Activated T-helper 1 cell treated with anti-CD3 and anti-CD28 coated beads, Interleukin-12 subunit alpha, Interleukin-12 subunit beta, Interleukin-2, Interleukin-4 antibody, amounts not matched to agents 30 ng/mL and 10 ng/mL and 1 ng/mL, durations not matched to agents 14 hours and 24 hours and 36 hours (primary cell): ENCODE measurements around the gene PRXL2C. TPM values are rescaled to one million over a fixed set of nuclear protein-coding genes. Genes with fewer than 3 reads are reported as not detected.
"Not testable (repeated sequence)": the region's sequence is repeated elsewhere in the genome, so short reads cannot be mapped to it uniquely, and the experiment has no call there.

Experiments
- DNase-seq: peaks from one replicate; pipeline ENCODE4 v3.0.0; 2021; ENCODE audit warnings: low spot score
- H3K27ac Mint-ChIP-seq: one replicate; pipeline ENCODE4 v1.8.0; 2021; ENCODE audit warnings: mild to moderate bottlenecking, mixed read lengths
- H3K27me3 Mint-ChIP-seq: one replicate; pipeline ENCODE4 v1.8.0; 2022; ENCODE audit warnings: mild to moderate bottlenecking, moderate library complexity, mixed read lengths; ENCODE audit not compliant: insufficient read depth
- H3K36me3 Mint-ChIP-seq: one replicate; pipeline ENCODE4 v1.8.0; 2021; ENCODE audit warnings: low read depth, mixed read lengths
- H3K4me1 Mint-ChIP-seq: one replicate; pipeline ENCODE4 v1.8.0; 2021; ENCODE audit warnings: low read depth, mixed read lengths
- H3K4me3 Mint-ChIP-seq: one replicate; pipeline ENCODE4 v1.8.0; 2021; ENCODE audit warnings: mild to moderate bottlenecking, moderate library complexity, mixed read lengths
- H3K9me3 Mint-ChIP-seq: one replicate; pipeline ENCODE4 v1.8.0; 2021; ENCODE audit warnings: mixed read lengths
- intact Hi-C: fragments of 100-400 bp; cut with micrococcal nuclease; formaldehyde crosslinking; loops from one replicate; pipeline ENCODE4 v1.15.1; 2024
- total RNA-seq: library from RNA; stranded (reverse); gene quantifications from 2 replicates; pipeline ENCODE4 v1.2.3, GENCODE V29; 2022

Gene PRXL2C
- total RNA-seq, 1 donor from 2014 or later = 8.1 TPM

DNA sequence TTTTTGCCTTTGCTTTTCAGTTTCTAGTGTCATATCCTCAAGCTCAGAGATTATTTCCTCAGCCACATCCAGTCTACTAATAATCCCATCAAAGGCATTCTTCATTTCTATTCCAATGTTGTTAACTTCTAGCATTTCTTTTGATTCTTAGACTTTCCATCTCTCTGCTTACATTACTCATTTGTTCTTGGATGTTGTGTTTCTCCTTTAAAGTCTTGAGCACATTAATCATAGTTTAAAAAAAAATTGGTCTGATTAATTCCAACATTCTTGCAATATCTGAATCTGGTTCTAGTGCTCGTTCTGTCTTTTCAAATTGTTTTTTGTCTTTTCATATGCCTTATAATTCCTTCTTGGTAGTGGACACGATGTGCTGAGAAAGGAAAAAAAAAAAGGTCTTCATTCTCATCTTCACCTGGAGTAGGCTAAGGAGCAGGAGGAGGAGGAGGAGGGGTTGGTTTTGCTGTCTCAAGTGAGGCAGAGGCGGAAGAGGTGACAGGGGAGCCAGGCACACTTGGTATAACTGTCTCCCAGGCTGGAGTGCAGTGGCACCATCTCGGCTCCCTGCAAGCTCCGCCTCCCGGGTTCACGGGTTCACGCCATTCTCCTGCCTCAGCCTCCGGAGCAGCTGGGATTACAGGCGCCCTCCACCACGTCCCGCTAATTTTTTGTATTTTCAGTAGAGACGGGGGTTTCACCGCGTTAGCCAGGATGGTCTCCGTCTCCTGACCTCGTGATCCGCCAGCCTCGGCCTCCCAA, 16.3 kb downstream of the PRXL2C start:
- H3K9me3 Mint-ChIP-seq = no peaks in the 10 kb centered on the region
- peaks cover 13% of the 10 kb centered on the region for H3K27me3 Mint-ChIP-seq
- no peak overlapping the region for H3K27ac Mint-ChIP-seq
- no peak for DNase-seq
- H3K36me3 Mint-ChIP-seq = no peaks in the 10 kb centered on the region
- H3K4me3 Mint-ChIP-seq = no peak overlapping the region
- intact Hi-C loops = no loop called here
- H3K4me1 Mint-ChIP-seq = no peaks in the 10 kb centered on the region

DNA sequence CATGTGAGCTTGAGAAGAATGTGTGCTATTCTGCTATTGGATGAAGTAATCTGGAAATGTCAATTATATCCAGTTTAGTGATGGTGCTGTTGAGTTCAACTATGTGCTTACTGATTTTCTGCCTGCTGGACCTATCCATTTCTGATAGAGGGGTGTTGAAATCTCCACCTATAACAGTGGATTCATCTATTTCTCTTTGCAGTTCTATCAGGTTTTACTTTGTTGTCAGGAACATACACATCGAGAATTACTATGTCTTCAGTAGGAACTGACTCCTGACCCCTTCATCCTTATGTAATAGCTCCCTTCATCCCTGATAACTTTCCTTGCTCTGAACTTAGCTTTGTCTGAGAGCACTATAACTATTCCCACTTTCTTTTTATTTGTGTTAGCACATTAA, 18.7 kb downstream of the PRXL2C start:
- Mint-ChIP-seq H3K36me3 (no peaks in the 10 kb centered on the region), H3K9me3 (no peaks in the 10 kb centered on the region), H3K4me3 (no peak overlapping the region), H3K4me1 (no peaks in the 10 kb centered on the region), H3K27me3 (peaks cover 14% of the 10 kb centered on the region), H3K27ac (no peak overlapping the region)
- intact Hi-C loops = no loop called here
- DNase-seq = no peak

DNA sequence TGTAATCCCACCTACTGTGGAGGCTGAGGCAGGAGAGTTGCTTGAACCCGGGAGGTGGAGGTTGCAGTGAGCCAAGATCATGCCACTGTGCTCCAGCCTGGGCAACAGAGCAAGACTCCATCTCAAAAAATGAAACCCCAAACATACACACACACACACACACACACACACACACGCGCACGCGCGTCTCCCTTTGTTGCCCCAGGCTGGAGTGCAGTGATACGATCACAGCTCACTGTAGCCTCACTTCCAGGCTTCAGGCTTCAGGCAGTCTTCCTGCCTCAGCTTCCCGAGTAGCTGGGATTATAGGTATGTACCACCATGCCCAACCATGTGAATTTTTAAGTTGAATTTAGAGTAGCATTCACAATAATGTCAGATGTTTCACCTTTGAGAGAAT, 21.5 kb downstream of the PRXL2C start:
- intact Hi-C loops, DNase-seq, H3K4me1 Mint-ChIP-seq, H3K9me3 Mint-ChIP-seq, H3K36me3 Mint-ChIP-seq, H3K27ac Mint-ChIP-seq, H3K4me3 Mint-ChIP-seq: not testable (repeated sequence)
- H3K27me3 Mint-ChIP-seq = peaks cover 18% of the 10 kb centered on the region

DNA sequence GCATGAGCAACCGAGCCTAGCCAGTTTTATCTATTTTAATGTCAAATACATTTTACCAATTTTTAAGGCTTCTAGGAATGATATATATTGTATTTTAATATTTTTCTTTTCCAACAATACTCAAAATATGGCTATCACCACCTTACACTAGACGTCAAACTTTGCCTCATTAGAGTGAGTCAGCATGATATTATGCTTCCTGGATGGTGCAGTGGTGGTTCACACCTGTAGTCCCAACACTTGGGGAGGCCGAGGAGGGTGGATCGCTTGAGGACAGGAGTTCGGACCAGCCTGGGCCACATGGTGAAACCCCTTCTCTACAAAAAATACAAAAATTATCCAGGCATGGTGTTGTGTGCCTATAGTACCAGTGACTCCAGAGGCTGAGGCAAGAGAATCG, 28.2 kb downstream of the PRXL2C start:
- intact Hi-C loops = loop anchor here (5.0 kb wide), 1 partner anchor 60 kb away; no protein-coding TSS in a partner anchor
- Mint-ChIP-seq H3K4me1 (peaks cover 7% of the 10 kb centered on the region), H3K27ac (no peak overlapping the region), H3K27me3 (peaks cover 9% of the 10 kb centered on the region), H3K4me3 (no peak overlapping the region), H3K9me3 (no peaks in the 10 kb centered on the region), H3K36me3 (no peaks in the 10 kb centered on the region)
- DNase-seq = no peak

DNA sequence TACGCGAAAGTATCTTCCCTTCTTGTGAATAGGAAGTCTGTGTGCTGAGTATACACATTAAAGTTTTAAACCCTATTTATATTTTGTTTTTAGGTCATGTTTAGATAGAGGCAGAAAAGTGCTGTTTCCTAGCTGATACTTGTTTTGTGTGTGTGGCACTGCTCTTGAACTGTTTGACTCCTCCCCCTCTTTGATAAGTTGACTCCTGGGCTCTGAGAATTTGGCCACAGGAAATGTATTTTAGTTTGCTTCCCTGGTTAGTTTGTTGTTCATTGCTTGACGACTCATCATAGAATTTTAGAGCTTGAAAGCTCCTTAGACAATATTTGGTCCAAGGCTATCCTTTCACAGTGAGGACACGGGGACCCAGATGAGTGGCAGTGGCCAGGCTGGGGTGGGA, 33.5 kb downstream of the PRXL2C start:
- H3K27ac Mint-ChIP-seq = no peak overlapping the region
- intact Hi-C loops = loop anchor here (2.0 kb wide), 1 partner anchor 33 kb away; the partner anchor contains the start of gene PRXL2C
- no peaks in the 10 kb centered on the region for H3K9me3 Mint-ChIP-seq
- H3K27me3 Mint-ChIP-seq = peaks cover 37% of the 10 kb centered on the region
- DNase-seq = no peak
- H3K4me3 Mint-ChIP-seq = no peak overlapping the region
- no peaks in the 10 kb centered on the region for H3K36me3 Mint-ChIP-seq
- H3K4me1 Mint-ChIP-seq = peaks cover 12% of the 10 kb centered on the region

DNA sequence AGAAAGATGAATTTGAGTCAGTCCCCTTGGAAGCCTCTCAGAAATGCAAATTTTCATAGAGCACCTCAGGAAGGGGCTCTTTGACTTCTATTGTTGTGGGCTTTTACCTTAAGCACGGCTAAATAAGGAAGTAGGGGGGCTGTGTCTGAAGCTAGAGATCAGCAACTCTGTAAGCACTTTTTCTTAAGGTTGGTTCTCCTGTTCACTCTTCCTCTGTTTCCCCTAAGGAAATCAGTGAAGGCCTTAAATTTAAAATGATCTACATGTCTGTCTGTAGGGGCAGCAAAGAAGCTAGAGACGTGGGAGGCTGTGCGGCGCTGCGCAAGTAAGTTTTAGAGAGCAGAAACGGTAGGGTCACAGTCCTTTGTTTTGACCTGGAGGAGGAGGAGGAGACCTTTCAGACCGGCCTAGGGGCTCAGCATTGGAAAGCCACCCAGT, 34.3 kb downstream of the PRXL2C start:
- intact Hi-C loops = loop anchor here (2.0 kb wide), 1 partner anchor 34 kb away; the partner anchor contains the start of gene PRXL2C
- peaks cover 12% of the 10 kb centered on the region for H3K4me1 Mint-ChIP-seq
- H3K36me3 Mint-ChIP-seq = no peaks in the 10 kb centered on the region

DNA sequence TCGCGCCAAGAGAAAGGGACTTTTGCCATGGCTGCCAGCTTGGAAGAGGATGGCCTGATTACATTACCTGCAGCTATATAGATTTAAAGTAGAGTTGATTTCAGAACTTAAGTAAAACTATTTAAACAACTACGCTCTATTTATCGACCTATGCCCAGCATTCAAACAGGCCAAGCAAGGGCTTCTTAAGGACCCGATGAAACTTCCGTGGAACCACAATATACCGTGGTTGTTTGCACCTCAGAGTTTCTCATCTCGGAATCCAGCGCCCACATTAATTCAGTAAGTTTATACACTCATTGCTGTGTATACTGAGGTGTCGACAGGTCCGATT, 35.0 kb downstream of the PRXL2C start:
- peaks cover 38% of the 10 kb centered on the region for H3K27me3 Mint-ChIP-seq
- no peak overlapping the region for H3K27ac Mint-ChIP-seq
- no peak for DNase-seq
- no peaks in the 10 kb centered on the region for H3K9me3 Mint-ChIP-seq
- intact Hi-C loops = loop anchor here (2.0 kb wide), 1 partner anchor 35 kb away; the partner anchor contains the start of gene PRXL2C
- H3K36me3 Mint-ChIP-seq = no peaks in the 10 kb centered on the region
- peaks cover 12% of the 10 kb centered on the region for H3K4me1 Mint-ChIP-seq
- peak overlapping the region; percentile 71 for H3K4me3 Mint-ChIP-seq

More for the DNA sequence above, 34.3 kb downstream of the PRXL2C start:
- Mint-ChIP-seq H3K9me3 (no peaks in the 10 kb centered on the region), H3K4me3 (no peak overlapping the region), H3K27me3 (peaks cover 38% of the 10 kb centered on the region), H3K27ac (no peak overlapping the region)
- no peak for DNase-seq

DNA sequence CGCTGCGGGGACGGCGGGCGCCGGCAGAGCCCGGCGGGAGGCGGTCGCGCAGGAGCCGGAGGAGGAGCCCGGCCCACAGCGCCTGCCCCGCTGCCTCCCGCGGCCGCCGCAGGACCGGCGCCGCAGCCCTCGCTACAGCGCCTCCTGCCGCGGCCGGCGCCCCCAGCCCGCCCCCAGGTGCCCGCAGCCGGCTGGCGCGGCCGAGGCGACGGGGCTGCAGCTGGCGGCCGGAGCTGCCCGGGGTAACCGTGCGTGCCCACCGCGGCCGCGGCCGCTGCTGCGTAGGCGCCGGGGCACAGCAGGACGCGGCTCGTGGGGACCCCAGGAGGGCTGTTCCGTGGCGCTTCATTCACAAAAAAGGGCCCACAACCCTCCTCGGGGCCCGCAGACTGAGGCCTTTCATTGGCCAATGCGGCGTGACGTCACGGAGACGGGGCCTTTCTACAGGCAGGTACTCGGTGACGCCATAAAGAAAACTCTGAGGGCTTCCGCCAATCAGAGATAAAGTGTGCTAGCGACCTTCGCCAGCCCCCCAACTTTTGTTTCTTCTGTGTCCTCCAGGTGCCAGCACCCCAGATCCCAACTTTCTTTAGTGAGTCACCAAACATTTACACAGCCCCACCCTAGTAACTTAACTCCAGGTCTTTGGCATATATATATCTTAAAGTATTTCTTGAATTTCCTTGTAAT, 35.5 kb downstream of the PRXL2C start, which contains the start of gene CDC14B:
Gene CDC14B, minus strand, starts transcription at position 353 of the 690 bp plus-strand sequence. CDS start 465 bp downstream, outside the sequence.
- peak; percentile 54 for DNase-seq
- no peaks in the 10 kb centered on the region for H3K9me3 Mint-ChIP-seq
- peak within 1 kb of the TSS; percentile 71 for H3K4me3 Mint-ChIP-seq
- no peak within 1 kb of the TSS for H3K27ac Mint-ChIP-seq
- intact Hi-C loops = loop anchor here (2.0 kb wide), 1 partner anchor 35 kb away; the partner anchor contains the start of gene PRXL2C
- no peaks in the 10 kb centered on the region for H3K36me3 Mint-ChIP-seq
- H3K27me3 Mint-ChIP-seq = peaks cover 40% of the 10 kb centered on the region
- peaks cover 12% of the 10 kb centered on the region for H3K4me1 Mint-ChIP-seq

DNA sequence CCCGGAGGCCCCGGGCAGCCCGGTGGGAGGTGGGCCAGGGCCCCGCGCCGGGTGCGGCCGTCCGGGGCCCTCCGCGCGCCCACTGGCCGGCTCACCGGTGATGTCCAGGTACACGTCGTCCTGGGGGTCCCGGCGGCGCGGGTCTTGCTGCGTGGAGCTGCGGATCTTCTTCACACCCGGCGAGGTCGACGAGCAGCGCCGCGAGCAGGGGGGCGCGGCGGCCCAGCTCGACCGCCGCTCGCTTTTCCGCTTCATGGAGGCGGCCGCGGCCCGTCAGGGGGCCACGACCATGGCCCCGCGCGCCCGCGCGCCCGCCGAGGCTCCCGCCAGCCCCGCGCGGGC, 36.0 kb downstream of the PRXL2C start:
- H3K9me3 Mint-ChIP-seq = no peaks in the 10 kb centered on the region
- H3K27ac Mint-ChIP-seq = no peak overlapping the region
- H3K4me1 Mint-ChIP-seq = peaks cover 12% of the 10 kb centered on the region
- H3K27me3 Mint-ChIP-seq = peaks cover 41% of the 10 kb centered on the region
- no peak overlapping the region for H3K4me3 Mint-ChIP-seq
- DNase-seq = no peak
- no peaks in the 10 kb centered on the region for H3K36me3 Mint-ChIP-seq
- intact Hi-C loops = no loop called here

DNA sequence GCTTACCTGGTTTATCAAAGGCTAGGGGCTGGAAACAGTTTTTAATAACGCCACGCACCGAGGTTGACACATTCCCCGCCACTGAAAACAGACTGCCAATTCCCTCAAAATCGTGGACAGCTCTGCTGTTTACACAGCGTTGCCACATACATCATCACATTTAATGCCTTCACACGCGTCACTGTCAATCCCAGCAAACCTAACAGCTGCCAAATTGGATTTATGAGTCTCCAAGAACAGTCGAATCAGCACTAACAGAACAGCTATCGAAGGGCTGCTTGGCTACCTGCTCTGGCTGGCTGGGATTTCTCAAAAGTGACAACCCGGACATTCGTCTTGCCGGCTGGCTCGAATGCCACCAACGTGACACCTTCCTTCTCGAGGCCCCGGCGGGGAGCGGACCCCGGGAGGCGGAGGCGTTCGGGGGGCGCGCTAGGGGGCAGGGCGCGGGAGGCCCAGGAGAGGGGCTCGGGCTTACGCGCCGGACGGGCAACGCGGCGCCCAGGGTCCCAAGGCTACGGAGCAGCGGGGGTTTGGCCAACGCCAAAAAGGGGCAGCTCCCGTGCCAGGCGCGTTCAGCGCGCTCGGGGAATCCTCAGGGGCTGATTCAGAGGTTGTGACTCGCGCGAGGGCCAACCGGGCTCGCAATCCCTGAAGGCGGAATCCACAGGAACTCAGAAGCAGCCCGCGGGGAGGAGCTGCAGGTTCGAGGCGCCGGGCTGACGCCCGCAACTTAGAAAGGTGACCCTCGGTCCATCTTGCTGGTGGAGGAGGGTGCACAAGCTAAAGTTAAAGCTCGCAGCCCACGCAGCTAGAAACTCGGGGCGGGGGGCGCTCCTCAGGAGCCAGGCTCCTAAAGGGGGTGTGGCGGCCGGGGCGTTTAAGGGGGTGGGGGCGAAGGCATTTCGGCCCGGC, 36.7 kb downstream of the PRXL2C start:
- no peak for DNase-seq
- Mint-ChIP-seq H3K27me3 (peaks cover 45% of the 10 kb centered on the region), H3K36me3 (no peaks in the 10 kb centered on the region), H3K27ac (no peak overlapping the region), H3K4me1 (peaks cover 12% of the 10 kb centered on the region), H3K4me3 (peak overlapping the region; percentile 68), H3K9me3 (no peaks in the 10 kb centered on the region)
- intact Hi-C loops = no loop called here

DNA sequence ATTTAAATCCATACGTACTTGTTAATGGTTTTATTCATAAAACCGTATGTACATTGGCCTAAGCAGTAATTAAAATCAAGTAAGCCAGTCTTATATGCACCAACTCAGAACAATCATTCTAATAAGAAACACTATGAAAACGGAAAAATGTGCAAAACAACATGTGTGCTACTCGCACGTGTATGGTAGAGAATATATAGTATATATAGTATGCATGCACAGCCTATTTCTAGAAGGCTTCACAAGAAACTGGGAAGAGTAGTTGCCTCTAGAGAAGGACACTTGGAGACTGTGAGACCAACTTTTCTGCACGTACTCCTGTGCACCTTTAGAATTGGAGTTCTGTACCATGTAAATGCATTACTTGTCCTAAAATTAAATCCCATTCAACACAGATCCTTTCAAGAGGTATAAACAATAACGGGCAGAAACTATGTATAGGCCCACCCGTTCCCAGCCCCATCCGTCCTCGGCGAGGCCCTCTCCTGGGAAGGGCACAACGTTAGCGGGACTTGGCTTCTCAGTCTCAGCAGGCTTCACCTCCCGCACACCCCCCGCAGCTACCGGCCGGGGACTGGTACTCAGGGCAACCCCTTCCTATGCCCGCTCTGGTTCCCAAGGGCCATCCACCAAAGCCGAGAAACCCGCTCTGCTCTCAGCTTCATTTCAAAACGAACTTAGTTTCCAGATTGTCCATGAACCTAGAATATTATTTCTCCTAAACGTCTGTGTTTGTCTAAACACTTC, 37.5 kb downstream of the PRXL2C start:
- H3K4me3 Mint-ChIP-seq = peak overlapping the region; percentile 68
- H3K9me3 Mint-ChIP-seq = no peaks in the 10 kb centered on the region
- peaks cover 12% of the 10 kb centered on the region for H3K4me1 Mint-ChIP-seq
- DNase-seq = no peak
- no peak overlapping the region for H3K27ac Mint-ChIP-seq
- H3K27me3 Mint-ChIP-seq = peaks cover 52% of the 10 kb centered on the region
- intact Hi-C loops = no loop called here
- H3K36me3 Mint-ChIP-seq = no peaks in the 10 kb centered on the region

DNA sequence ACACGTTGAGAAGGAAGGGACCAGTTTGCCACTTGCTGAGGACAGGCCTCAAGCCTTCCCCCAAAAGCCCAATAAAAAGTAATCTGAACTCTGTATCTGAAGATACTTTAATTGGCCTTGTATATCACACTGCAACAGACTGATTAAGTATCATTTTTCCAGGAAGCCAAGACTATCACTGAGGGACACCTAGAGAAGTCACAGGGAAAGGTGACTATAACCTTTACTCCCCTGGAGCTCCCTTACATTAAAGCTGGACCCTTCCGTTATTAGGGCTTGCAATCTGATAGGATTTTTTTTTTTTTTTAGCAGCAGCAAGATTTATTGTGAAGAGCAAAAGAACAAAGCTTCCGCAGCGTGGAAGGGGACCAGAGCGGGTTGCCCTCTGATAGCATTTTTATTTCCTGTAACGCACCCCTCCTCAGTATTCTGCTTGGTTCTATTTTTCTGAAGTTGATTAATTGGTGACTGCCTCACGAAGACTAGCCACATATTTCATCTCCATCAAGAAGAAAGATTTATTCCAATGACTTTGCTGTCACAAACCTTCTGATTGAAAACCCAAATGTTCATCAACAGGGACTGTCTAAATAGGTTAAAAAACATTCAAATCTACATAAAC, 38.2 kb downstream of the PRXL2C start:
- H3K4me1 Mint-ChIP-seq = peaks cover 12% of the 10 kb centered on the region
- DNase-seq = no peak
- intact Hi-C loops = no loop called here
- H3K27ac Mint-ChIP-seq = no peak overlapping the region
- H3K36me3 Mint-ChIP-seq = no peaks in the 10 kb centered on the region
- no peaks in the 10 kb centered on the region for H3K9me3 Mint-ChIP-seq
- no peak overlapping the region for H3K4me3 Mint-ChIP-seq
- peaks cover 58% of the 10 kb centered on the region for H3K27me3 Mint-ChIP-seq
